Body of pancreas (tissue), 4 donors: Measurements from ENCODE around the gene M1AP. TPM values are rescaled to one million over a fixed set of nuclear protein-coding genes. Genes with fewer than 3 reads are reported as not detected.

Experiments
- ATAC-seq: fragments of 150-250 bp; one replicate; pipeline ENCODE4 v1.9.1; 2016
- DNase-seq, 4 donors: peaks; one replicate each; pipeline ENCODE4 v3.0.0-alpha.2; 2019
- H3K27ac ChIP-seq, 4 donors: fragments of 200-600 bp; sonication (generic); 1 replicate in 3 of 4; 2 replicates in 1 of 4; pipeline versions ENCODE4 v1.5.1 to v1.6.1; 2016 to 2019; ENCODE audit warnings: mild to moderate bottlenecking in 1 of 4, mixed read lengths in 1 of 4, moderate library complexity in 1 of 4
- H3K27me3 ChIP-seq, 2 donors: fragments of 200-600 bp; sonication (generic); one replicate each; pipeline ENCODE4 v1.6.0; 2016; ENCODE audit warnings: mild to moderate bottlenecking in 1 of 2
- H3K36me3 ChIP-seq, 2 donors: fragments of 200-600 bp; sonication (generic); replicated peaks in 1 of 2; 2 replicates each; pipeline ENCODE4 v1.5.1; 2016; ENCODE audit warnings: low read depth in 2 of 2; ENCODE audit not compliant: insufficient read depth in 1 of 2
- H3K4me1 ChIP-seq: fragments of 200-600 bp; sonication (generic); one replicate; pipeline ENCODE4 v1.6.0; 2016
- H3K4me3 ChIP-seq, 2 donors: fragments of 200-600 bp; sonication (generic); 1 replicate in 1 of 2; 2 replicates in 1 of 2; pipeline ENCODE4 v1.5.1; 2016 to 2019
- H3K9me3 ChIP-seq, 3 donors: fragments of 200-600 bp; sonication (generic); 1 replicate in 2 of 3; 2 replicates in 1 of 3; pipeline ENCODE4 v1.5.1; 2016
- CTCF ChIP-seq, 7 experiments: fragments of 450-650 bp in 4 of 7; fragments of 200-600 bp in 3 of 7; sonication (generic) in 3 of 7; IDR thresholded peaks; one replicate each; pipeline ENCODE4 v1.5.1; 2016 to 2019; ENCODE audit warnings: antibody characterized with exemption in 7 of 7
- POLR2A ChIP-seq, 3 donors: fragments of 450-650 bp; IDR thresholded peaks; one replicate each; pipeline ENCODE4 v1.6.1; 2016; ENCODE audit warnings: antibody characterized with exemption in 3 of 3, mild to moderate bottlenecking in 2 of 3
- WGBS, 2 donors: methylation state at CpG; one replicate each; pipeline ENCODE4 v1.1.5; 2017; 5-methylcytosine and 5-hydroxymethylcytosine counted together
- intact Hi-C: fragments of 100-400 bp; cut with DNase I; formaldehyde crosslinking; loops from one replicate; pipeline ENCODE4 v1.15.1; 2023
- total RNA-seq, 2 donors: library from RNA; depleted of rRNA; stranded (reverse); fragments of >200 nt; gene quantifications; one replicate each; pipeline ENCODE4 v1.1.0, GENCODE V29; 2016

M1AP gene
- total RNA-seq, 2 donors from 2014 or later: not detected

GRCh38 chr2:74593826-74594772, 54.0 kb downstream of the M1AP start:
- WGBS, 2 donors: 44 to 51% methylated on average over 4 of the region's 4 CpGs
- Histone ChIP-seq H3K27me3 (no peaks in the 10 kb centered on the region), H3K36me3 (no peaks in the 10 kb centered on the region), H3K4me1 (no peaks in the 10 kb centered on the region), H3K27ac (no peak overlapping the region), H3K4me3 (no peak overlapping the region), H3K9me3 (no peaks in the 10 kb centered on the region)
- ATAC-seq: no peak
- TF ChIP-seq CTCF (IDR thresholded peaks at IDR 0.05) (no peak), POLR2A (IDR thresholded peaks at IDR 0.05) (no peak)
- DNase-seq: no peak
- intact Hi-C loops: no loop called here

GRCh38 chr2:74588664-74589063, 59.5 kb downstream of the M1AP start:
- TF ChIP-seq POLR2A (IDR thresholded peaks at IDR 0.05) (no peak), CTCF (IDR thresholded peaks at IDR 0.05) (no peak)
- Histone ChIP-seq H3K9me3 (no peaks in the 10 kb centered on the region), H3K36me3 (no peaks in the 10 kb centered on the region), H3K27ac (no peak overlapping the region), H3K27me3 (no peaks in the 10 kb centered on the region), H3K4me1 (no peaks in the 10 kb centered on the region), H3K4me3 (no peak overlapping the region)
- intact Hi-C loops: loop anchor here (5.0 kb wide), 1 partner anchor 96 kb away; no protein-coding TSS in a partner anchor
- 30 to 45% methylated on average over 2 of the region's 2 CpGs for WGBS, 2 donors
- ATAC-seq (no peak), DNase-seq (no peak)

GRCh38 chr2:74587664-74588277, 60.4 kb downstream of the M1AP start:
- Histone ChIP-seq H3K36me3 (no peaks in the 10 kb centered on the region), H3K4me1 (no peaks in the 10 kb centered on the region), H3K4me3 (no peak overlapping the region), H3K27me3 (no peaks in the 10 kb centered on the region), H3K9me3 (no peaks in the 10 kb centered on the region), H3K27ac (no peak overlapping the region)
- peak; percentile 92 for ATAC-seq
- peak; percentile 70 to 82 (median 74) for DNase-seq
- no peak for TF ChIP-seq POLR2A (IDR thresholded peaks at IDR 0.05)
- peak; percentile 34 to 84 (median 74) for TF ChIP-seq CTCF (IDR thresholded peaks at IDR 0.05)
- 14 to 15% methylated on average over 6 of the region's 6 CpGs for WGBS, 2 donors
- intact Hi-C loops: loop anchor here (5.0 kb wide), 1 partner anchor 95 kb away; no protein-coding TSS in a partner anchor

- intact Hi-C loops: loop anchor here (5.0 kb wide), 1 partner anchor 93 kb away; no protein-coding TSS in a partner anchor
- TF ChIP-seq POLR2A (IDR thresholded peaks at IDR 0.05): no peak
- H3K27me3 ChIP-seq: no peaks in the 10 kb centered on the region
- ATAC-seq (no peak), DNase-seq (no peak)
- no peaks in the 10 kb centered on the region for H3K9me3 ChIP-seq
- WGBS, 2 donors: 39 to 50% methylated on average over 4 of the region's 4 CpGs
- no peaks in the 10 kb centered on the region for H3K36me3 ChIP-seq
- no peak overlapping the region for H3K4me3 ChIP-seq
- H3K4me1 ChIP-seq: no peaks in the 10 kb centered on the region
- no peak overlapping the region for H3K27ac ChIP-seq
Observed at GRCh38 chr2:74585406-74586185, 62.5 kb downstream of the M1AP start.
